GM12873 (cell line): Measurements from ENCODE around the gene ROPN1.

Experiments
- CTCF ChIP-seq: IDR thresholded peaks from 2 replicates; pipeline ENCODE4 v1.5.1; 2012; ENCODE audit warnings: low read depth, mild to moderate bottlenecking, moderate library complexity, low read length, control low read depth; ENCODE audit not compliant: insufficient read depth; ENCODE audit errors: missing control alignments

The ROPN1 gene

GRCh38 chr3:123971406-123971805 lies 20.5 kb downstream of the ROPN1 start:
- no peak for TF ChIP-seq CTCF

- no peak for TF ChIP-seq CTCF
These were observed 30.4 kb downstream of the ROPN1 start for GRCh38 chr3:123961508-123961856.

GRCh38 chr3:123960781-123961507 lies 31.0 kb downstream of the ROPN1 start, which contains the start of gene CCDC14:
CCDC14 (minus strand) TSS chr3:123961229; CDS start chr3:123961173, 56 bp downstream.
- TF ChIP-seq CTCF = no peak

- no peak for TF ChIP-seq CTCF
These were observed 38.2 kb downstream of the ROPN1 start for GRCh38 chr3:123953735-123954134.

- no peak for TF ChIP-seq CTCF
These were observed 38.9 kb downstream of the ROPN1 start for GRCh38 chr3:123952844-123953520.

GRCh38 chr3:123951522-123952447 lies 40.1 kb downstream of the ROPN1 start:
- no peak for TF ChIP-seq CTCF

GRCh38 chr3:123949641-123950040 lies 42.3 kb downstream of the ROPN1 start:
- TF ChIP-seq CTCF = no peak
